Subcutaneous preadipocyte (primary cell): ENCODE measurements around the gene CYP1B1. TPM values are rescaled to one million over a fixed set of nuclear protein-coding genes. Genes with fewer than 3 reads are reported as not detected.

Experiments used
- total RNA-seq: library from RNA; depleted of rRNA; stranded (reverse); fragments of >200 nt; gene quantifications from 2 replicates; pipeline ENCODE4 v1.2.3, GENCODE V29; 2012

Gene CYP1B1
- total RNA-seq: 63.3 and 145 TPM in 2 replicates

DNA sequence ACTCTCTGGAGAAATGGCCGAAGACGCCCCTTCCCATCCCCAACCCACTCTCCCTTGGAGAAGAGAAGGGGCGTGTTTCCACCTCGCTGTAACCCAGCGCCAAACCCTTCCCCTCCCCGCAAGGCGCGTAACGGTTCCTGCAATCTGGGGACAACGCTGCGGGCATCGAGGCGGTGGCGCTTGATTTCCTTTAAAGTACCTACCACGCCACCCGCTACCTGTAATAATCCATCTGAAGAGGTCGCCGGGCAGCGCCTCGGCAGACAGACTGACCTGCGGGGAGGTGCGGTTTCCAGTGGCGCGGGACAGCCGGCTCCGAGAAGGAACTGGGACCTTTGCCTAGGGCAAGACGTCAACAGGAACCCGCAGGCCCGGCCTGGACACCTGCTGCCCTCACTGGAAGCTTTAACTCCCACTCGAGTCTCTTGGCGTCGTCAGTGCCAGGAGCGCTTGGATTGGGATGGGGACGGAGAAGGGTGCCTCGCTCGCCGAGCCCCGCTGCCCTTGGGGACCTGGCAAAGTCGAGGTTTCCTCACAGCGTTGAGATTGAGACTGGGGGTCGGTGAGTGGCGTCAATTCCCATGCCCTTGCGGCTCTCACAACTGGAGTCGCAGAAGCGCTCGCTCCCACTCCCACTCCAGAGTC is at the start of gene CYP1B1:
Gene CYP1B1, minus strand, starts transcription at position 645 of the 645 bp plus-strand sequence. CDS start 763 bp downstream, outside the sequence.

Other genes starting within 250 kb of the CYP1B1 start
- gene RMDN2, start 150.9 kb downstream of the CYP1B1 start, total RNA-seq: 3.9 and 7.0 TPM in 2 replicates